ENCODE measurements around the gene B3GAT1. TPM values are rescaled to one million over a fixed set of nuclear protein-coding genes. Genes with fewer than 3 reads are reported as not detected.

B3GAT1 gene
- total RNA-seq, 1 experiment from 2014 or later, result 34.3 TPM

DNA sequence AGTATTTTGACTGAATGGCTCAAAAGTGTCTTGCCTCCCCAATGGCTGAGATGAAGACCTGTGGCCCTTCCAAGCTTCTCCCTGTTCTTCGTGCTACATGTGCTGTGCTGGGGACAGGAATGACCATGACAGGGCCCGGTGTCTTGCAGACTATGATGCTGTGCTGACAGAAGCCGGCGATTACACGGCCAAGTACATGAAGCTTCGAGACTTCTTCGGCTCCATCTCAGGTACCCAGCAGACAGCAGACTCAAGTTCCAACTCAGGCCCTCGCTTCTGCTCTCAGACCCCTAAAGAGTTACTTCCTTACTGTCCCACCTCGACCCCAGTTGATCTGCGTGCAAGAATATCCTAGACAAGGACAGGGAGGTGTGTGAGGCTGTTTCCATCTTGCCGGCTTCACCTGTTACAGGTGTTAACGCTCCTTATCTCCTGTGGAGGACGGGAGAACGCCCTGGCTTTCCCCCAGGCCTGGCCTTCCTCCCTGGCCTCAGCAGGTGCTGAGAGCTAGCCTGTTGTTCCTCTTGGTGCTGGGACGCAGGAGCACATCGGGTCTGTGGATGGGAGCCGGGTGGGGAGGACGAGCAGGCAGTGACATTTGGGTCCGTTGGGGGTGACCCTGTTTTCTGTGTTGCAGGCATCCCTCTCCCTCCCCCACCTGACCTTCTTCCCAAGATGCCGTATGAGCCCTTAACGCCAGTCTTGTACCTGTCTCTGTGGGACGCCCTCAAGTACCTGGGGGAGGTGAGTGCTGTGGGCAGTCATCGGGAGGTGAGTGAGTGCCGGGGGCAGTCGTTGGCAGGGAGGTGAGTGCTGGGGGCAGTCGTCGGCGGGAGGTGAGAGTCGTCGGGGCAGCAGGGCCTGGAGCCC, 42.2 kb downstream of the B3GAT1 start:
- Mint-ChIP-seq H3K4me1 (peaks cover 4 to 7% of the 10 kb centered on the region in 2 experiments; a peak in 3 of 4 replicates), H3K27me3 (ENCODE audit: low read depth) (peaks cover 21% of the 10 kb centered on the region), H3K4me3 (no peak overlapping the region), H3K9me3 (no peaks in the 10 kb centered on the region), H3K36me3 (ENCODE audit: insufficient read depth in 1 of 3, low read depth in 3 of 3) (no peaks in the 10 kb centered on the region; a peak in 1 of 7 replicates), H3K27ac (peak overlapping the region in 2 of 3 experiments; percentile 59 to 85; a peak in 2 of 7 replicates)
- Histone ChIP-seq H4K91ac (ENCODE audit: insufficient read length, low read depth, low read length) (no peak overlapping the region), H3K27me3 (ENCODE audit: insufficient read depth, low read length) (no peaks in the 10 kb centered on the region), H2BK12ac (ENCODE audit: insufficient read length, low read depth, low read length) (no peak overlapping the region), H2AFZ (ENCODE audit: low read length) (no peak overlapping the region), H4K20me1 (ENCODE audit: control insufficient read depth, insufficient read depth, insufficient read length) (no peaks in the 10 kb centered on the region), H2BK5ac (ENCODE audit: insufficient read length, low read length) (no peak overlapping the region), H3K14ac (ENCODE audit: insufficient read depth, low read length) (no peak overlapping the region; the same call in 1 of the 2 replicates), H2BK120ac (ENCODE audit: low read depth, low read length, poor library complexity, severe bottlenecking) (no peak overlapping the region), H2AK5ac (ENCODE audit: insufficient read length, low read length) (no peak overlapping the region), H3K4ac (ENCODE audit: low read depth, low read length) (no peak overlapping the region), H4K5ac (ENCODE audit: insufficient read length, low read depth, low read length) (no peak overlapping the region), H3K79me1 (ENCODE audit: insufficient read depth, low read depth, low read length, poor library complexity, severe bottlenecking) (no peaks in the 10 kb centered on the region), H3K23me2 (ENCODE audit: insufficient read length, low read depth, low read length, poor library complexity, severe bottlenecking) (no peaks in the 10 kb centered on the region), H3K9ac (ENCODE audit: extremely low read depth, insufficient read length, low read length) (no peak overlapping the region), H3K4me1 (ENCODE audit: insufficient read depth, low read length) (no peaks in the 10 kb centered on the region), H3K9me3 (ENCODE audit: control insufficient read depth, low read depth, low read length) (no peaks in the 10 kb centered on the region), H3K23ac (ENCODE audit: insufficient read length, low read depth, low read length) (no peak overlapping the region), H2BK15ac (ENCODE audit: low read depth, low read length) (no peak overlapping the region), H3K18ac (ENCODE audit: insufficient read length, low read depth, low read length) (no peak overlapping the region), H4K8ac (replicated peaks; ENCODE audit: insufficient read length, low read depth, low read length) (no peak overlapping the region), H3K27ac (ENCODE audit: insufficient read length, low read depth, low read length) (no peak overlapping the region), H3T11ph (ENCODE audit: low read length) (no peak overlapping the region), H3K79me2 (ENCODE audit: insufficient read depth, low read length) (no peaks in the 10 kb centered on the region), H2BK20ac (ENCODE audit: low read depth, low read length, poor library complexity, severe bottlenecking) (no peak overlapping the region), H3K56ac (ENCODE audit: insufficient read length, low read depth, low read length) (no peak overlapping the region), H3K4me2 (ENCODE audit: insufficient read depth, insufficient read length, low read length) (no peak overlapping the region)
- WGBS (ENCODE audit: extremely low coverage, insufficient read length, low lambda C conversion rate), result no CpG with 5 or more reads among the region's 30 CpGs
- no peak for DNase-seq
- TF ChIP-seq, protein P1, sequence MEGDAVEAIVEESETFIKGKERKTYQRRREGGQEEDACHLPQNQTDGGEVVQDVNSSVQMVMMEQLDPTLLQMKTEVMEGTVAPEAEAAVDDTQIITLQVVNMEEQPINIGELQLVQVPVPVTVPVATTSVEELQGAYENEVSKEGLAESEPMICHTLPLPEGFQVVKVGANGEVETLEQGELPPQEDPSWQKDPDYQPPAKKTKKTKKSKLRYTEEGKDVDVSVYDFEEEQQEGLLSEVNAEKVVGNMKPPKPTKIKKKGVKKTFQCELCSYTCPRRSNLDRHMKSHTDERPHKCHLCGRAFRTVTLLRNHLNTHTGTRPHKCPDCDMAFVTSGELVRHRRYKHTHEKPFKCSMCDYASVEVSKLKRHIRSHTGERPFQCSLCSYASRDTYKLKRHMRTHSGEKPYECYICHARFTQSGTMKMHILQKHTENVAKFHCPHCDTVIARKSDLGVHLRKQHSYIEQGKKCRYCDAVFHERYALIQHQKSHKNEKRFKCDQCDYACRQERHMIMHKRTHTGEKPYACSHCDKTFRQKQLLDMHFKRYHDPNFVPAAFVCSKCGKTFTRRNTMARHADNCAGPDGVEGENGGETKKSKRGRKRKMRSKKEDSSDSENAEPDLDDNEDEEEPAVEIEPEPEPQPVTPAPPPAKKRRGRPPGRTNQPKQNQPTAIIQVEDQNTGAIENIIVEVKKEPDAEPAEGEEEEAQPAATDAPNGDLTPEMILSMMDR (conservative IDR thresholded peaks at IDR 0.05), result no peak
